ENCODE measurements around the gene SCO2.

SCO2 gene

GRCh38 chr22:50481440-50482106 lies 43.8 kb downstream of the SCO2 start, which contains the start of gene ADM2:
ADM2 (plus strand) TSS chr22:50481543; CDS start chr22:50481848, 305 bp downstream.
- DNase-seq (ENCODE audit: low read depth in 2 of 2) = peak; percentile 42 to 59

- no peak for DNase-seq (ENCODE audit: low read depth in 2 of 2)
Observed at GRCh38 chr22:50481045-50481439, 44.4 kb downstream of the SCO2 start.

GRCh38 chr22:50479721-50480120 lies 45.7 kb downstream of the SCO2 start:
- DNase-seq (ENCODE audit: low read depth in 2 of 2) = no peak

GRCh38 chr22:50477923-50478322 lies 47.5 kb downstream of the SCO2 start:
- no peak for DNase-seq (ENCODE audit: low read depth in 2 of 2)

GRCh38 chr22:50476868-50477267 lies 48.5 kb downstream of the SCO2 start:
- no peak for DNase-seq (ENCODE audit: low read depth in 2 of 2)

- no peak for DNase-seq (ENCODE audit: low read depth in 2 of 2)
Observed at GRCh38 chr22:50475652-50476002, 49.8 kb downstream of the SCO2 start.

GRCh38 chr22:50474710-50475651 lies 50.4 kb downstream of the SCO2 start, which contains the start of gene SBF1:
SBF1 (minus strand) TSS chr22:50475035; CDS start chr22:50474840, 195 bp downstream.
- DNase-seq (ENCODE audit: low read depth in 2 of 2) = peak; percentile 87

- peak in 1 of 2 donors; percentile 27 for DNase-seq (ENCODE audit: low read depth in 2 of 2)
Observed at GRCh38 chr22:50473855-50474671, 51.3 kb downstream of the SCO2 start.

All from stimulated activated CD4-positive, alpha-beta T cell treated with anti-CD3 and anti-CD28 coated beads, Interleukin-4, amount 100 ng/mL, for 48 hours (primary cell).